Omental fat pad (tissue), 4 donors: ENCODE results near the gene CASR. TPM values are rescaled to one million over a fixed set of nuclear protein-coding genes. Genes with fewer than 3 reads are reported as not detected.

ENCODE experiments used
- ATAC-seq: fragments of 150-250 bp; one replicate; pipeline ENCODE4 v1.9.1; 2016; ENCODE audit warnings: mild to moderate bottlenecking, moderate library complexity; ENCODE audit not compliant: low FRiP score
- DNase-seq: peaks from one replicate; pipeline ENCODE4 v3.0.0-alpha.2; 2019; ENCODE audit warnings: low spot score
- total RNA-seq, 4 donors: library from RNA; depleted of rRNA; stranded (reverse); fragments of >200 nt; gene quantifications; one replicate each; pipeline ENCODE4 v1.1.0, GENCODE V29; 2016
- TF ChIP-seq, protein P1 (sequence below), 3 donors: fragments of 450-650 bp; IDR thresholded peaks; one replicate each; pipeline ENCODE4 v1.5.1; 2016 to 2017; ENCODE audit warnings: antibody characterized with exemption in 3 of 3, mild to moderate bottlenecking in 3 of 3, moderate library complexity in 2 of 3

CASR gene
- total RNA-seq, 4 donors from 2014 or later, result not detected

DNA sequence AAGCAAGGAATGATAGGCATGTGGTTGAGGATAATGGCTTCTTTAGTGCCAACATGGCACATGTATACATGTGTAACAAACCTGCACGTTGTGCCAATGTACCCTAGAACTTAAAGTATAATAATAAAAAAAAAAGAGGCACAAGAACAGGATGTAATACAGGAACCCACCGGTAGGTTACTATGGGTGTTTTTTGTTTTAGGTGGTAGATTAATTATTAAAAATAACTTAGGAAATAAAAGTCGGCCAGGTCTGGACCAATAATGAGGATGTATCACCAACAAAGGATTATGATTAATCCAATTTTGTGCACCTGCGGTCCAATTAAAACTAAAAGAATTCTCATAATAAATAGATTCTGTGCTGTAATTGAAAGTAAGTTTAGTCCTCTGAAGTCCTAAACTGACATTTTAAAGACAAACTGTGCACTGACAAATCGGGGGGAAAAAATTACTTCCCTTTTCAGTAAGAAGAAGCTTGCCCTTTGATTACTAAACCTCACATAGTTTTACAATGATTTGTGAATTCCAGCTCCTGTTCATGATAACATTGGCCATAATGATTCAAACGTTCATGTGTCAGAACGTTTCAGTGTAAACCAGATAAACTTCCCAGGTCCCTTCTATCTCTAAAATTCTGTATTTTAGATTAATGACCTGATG is 62.2 kb downstream of the CASR start:
- TF ChIP-seq, protein P1, sequence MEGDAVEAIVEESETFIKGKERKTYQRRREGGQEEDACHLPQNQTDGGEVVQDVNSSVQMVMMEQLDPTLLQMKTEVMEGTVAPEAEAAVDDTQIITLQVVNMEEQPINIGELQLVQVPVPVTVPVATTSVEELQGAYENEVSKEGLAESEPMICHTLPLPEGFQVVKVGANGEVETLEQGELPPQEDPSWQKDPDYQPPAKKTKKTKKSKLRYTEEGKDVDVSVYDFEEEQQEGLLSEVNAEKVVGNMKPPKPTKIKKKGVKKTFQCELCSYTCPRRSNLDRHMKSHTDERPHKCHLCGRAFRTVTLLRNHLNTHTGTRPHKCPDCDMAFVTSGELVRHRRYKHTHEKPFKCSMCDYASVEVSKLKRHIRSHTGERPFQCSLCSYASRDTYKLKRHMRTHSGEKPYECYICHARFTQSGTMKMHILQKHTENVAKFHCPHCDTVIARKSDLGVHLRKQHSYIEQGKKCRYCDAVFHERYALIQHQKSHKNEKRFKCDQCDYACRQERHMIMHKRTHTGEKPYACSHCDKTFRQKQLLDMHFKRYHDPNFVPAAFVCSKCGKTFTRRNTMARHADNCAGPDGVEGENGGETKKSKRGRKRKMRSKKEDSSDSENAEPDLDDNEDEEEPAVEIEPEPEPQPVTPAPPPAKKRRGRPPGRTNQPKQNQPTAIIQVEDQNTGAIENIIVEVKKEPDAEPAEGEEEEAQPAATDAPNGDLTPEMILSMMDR (IDR thresholded peaks at IDR 0.05), result no peak
- DNase-seq (no peak), ATAC-seq (peak; percentile 57)

DNA sequence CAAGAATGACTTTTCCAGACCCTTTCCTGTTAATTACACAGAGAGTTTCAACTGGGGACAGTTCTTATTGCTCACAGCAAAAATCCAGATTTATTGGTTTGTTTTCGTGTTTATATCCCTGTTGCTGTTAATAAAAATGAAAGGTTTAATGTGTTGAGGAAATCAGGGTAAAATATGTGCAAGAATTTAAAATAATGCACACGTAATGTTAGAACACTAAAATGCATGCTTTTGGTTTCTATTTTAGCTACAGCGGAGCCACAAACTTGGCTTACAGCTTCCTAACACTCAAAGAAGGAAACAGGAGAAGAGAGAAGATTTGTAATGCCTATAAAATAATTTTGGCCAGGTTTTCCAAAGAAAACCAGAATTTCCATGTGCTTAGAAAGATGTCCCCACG is 62.7 kb downstream of the CASR start:
- ATAC-seq, result no peak
- TF ChIP-seq, protein P1 (IDR thresholded peaks at IDR 0.05), result no peak

DNA sequence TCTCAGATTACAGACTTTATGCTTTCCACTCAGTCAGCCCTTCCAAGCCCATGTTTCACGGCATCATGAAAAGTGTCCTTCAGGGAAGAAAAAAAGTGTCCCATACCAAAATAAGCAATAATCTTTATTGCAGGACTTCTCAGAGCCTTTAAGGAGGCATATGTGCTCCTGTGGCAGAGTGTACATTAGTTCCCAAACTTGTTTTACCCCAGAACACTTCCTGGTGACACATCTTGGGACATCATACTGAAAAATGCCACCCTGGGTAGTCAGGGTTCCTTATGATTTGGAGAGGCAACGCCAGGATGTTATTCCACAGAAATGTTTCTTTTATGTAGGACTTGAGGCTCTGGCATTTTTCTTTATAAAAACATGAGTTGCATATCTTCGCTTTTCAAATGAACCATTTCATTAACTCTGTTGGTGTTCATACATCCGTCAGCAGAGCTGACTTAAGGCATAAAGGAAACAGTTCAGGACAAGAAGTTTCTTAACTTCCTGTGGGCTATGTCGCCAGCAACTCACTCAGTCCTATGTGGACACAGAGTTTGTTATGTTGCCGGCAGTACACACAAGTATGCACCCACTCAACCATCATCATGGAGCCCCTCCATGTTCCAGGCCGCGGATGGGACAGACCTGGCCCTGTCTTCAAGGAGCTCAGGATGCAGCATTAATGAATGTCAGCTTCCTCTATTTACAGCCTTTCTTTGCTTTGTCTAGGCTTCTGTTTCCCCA is 63.8 kb downstream of the CASR start:
- TF ChIP-seq, protein P1 (IDR thresholded peaks at IDR 0.05), result no peak
- DNase-seq (no peak), ATAC-seq (no peak)

More for the DNA sequence above, 62.7 kb downstream of the CASR start:
- DNase-seq, result no peak

DNA sequence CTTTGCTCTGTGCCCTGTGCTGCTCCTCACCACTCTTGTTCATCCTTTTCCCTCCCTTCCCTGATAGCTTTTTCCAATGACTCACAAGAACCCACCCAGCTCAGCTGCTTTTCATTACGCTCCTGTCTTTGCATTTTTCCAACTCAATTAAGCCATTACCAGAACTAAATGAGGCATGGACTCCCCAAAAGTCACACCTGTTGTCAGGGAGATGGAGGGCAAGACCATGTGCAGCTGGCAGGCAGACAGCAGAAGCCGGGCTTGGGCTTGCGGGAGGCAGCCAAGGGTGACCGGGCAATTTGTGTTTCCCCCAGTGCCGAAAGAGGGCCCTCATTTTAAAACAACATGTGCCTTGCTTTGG is 64.3 kb downstream of the CASR start:
- TF ChIP-seq, protein P1 (IDR thresholded peaks at IDR 0.05), result no peak
- no peak for DNase-seq
- ATAC-seq, result no peak

DNA sequence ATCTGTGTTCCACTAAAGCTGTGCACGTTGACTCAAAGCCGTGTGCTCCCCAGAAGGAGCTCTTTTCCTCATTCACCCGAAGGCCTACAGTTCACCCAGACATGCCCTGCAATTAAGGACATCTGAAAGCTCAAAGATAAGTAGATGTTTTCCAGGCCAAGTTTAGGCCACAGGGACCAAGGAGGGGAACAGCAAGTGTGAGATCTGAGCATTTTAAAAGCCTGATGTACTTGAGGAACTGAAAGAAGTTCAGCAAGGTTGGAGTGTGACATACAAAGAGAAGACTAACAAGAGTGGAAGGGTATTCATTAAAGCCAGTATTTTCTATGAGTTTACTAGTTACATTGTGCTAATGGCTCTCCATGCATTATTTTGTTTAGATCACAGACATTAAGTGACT is 68.0 kb downstream of the CASR start:
- DNase-seq, result no peak
- TF ChIP-seq, protein P1 (IDR thresholded peaks at IDR 0.05), result no peak
- ATAC-seq, result no peak

DNA sequence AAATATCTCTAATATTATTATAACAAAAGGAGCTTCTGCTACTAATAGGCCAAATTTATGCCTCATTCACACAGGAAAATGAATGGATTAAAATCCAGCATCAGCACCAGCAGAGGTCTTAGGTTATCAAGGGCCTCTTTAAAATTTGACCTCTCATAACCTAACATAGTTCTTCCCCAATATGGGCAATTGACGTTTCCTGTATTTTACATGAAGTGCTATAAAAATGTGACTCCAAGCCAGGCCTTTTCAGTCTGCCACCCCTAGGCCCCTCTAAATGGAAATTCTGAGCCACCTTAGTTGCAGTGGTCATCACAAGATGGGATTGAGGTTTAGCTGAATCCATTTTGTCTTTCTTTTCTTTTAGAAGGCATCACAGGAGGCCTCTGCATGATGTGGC is 70.1 kb downstream of the CASR start:
- TF ChIP-seq, protein P1 (IDR thresholded peaks at IDR 0.05), result no peak
- DNase-seq, result no peak
- ATAC-seq, result no peak
